H1 (cell line): ENCODE results near the gene MCHR2. TPM values are rescaled to one million over a fixed set of nuclear protein-coding genes. Genes with fewer than 3 reads are reported as not detected.

Source experiments
- CTCF ChIA-PET: fragments of 300-600 bp; sonication (Branson Sonifier 250); formaldehyde crosslinking; loops from one replicate; lab custom pipeline; 2021; ENCODE audit not compliant: partially characterized antibody; lab: Charles Lee
- POLR2A ChIA-PET: fragments of 300-600 bp; sonication (Branson Sonifier 250); formaldehyde crosslinking; loops from one replicate; lab custom pipeline; 2021; ENCODE audit warnings: inconsistent platforms; ENCODE audit not compliant: partially characterized antibody; lab: Charles Lee
- DNase-seq, 2 experiments: peaks; one replicate each; pipeline versions ENCODE4 v3.0.0 to v3.0.0-alpha.2; 2010 to 2022; ENCODE audit warnings: low spot score in 2 of 2, low read depth in 1 of 2, mixed read lengths in 1 of 2
- FAIRE-seq: peaks from 2 replicates; lab custom pipeline; 2011; peaks lifted over from hg19 to GRCh38; lab: Jason Lieb, UNC
- H2AFZ ChIP-seq: 2 replicates; pipeline ENCODE4 v1.8.1; 2012; ENCODE audit warnings: low read length, inconsistent platforms
- H2AK5ac ChIP-seq: 2 replicates; pipeline ENCODE4 v1.6.1; 2013; ENCODE audit warnings: low read depth, low read length
- H2BK120ac ChIP-seq: replicated peaks from 2 replicates; pipeline ENCODE3; 2013; ENCODE audit warnings: low read depth, low read length, inconsistent platforms
- H2BK12ac ChIP-seq: 2 replicates; pipeline ENCODE4 v1.6.1; 2013; ENCODE audit warnings: low read depth, low read length
- H2BK15ac ChIP-seq: 2 replicates; pipeline ENCODE4 v1.6.1; 2013; ENCODE audit warnings: low read length
- H2BK20ac ChIP-seq: 2 replicates; pipeline ENCODE4 v1.6.1; 2013; ENCODE audit warnings: low read length
- H2BK5ac ChIP-seq: 2 replicates; pipeline ENCODE4 v1.6.1; 2013; ENCODE audit warnings: low read depth, low read length
- H3K14ac ChIP-seq: 2 replicates; pipeline ENCODE4 v1.6.1; 2013; ENCODE audit warnings: inconsistent platforms; ENCODE audit not compliant: insufficient read length
- H3K18ac ChIP-seq: 2 replicates; pipeline ENCODE4 v1.6.1; 2013; ENCODE audit warnings: low read length; ENCODE audit errors: extremely low read depth
- H3K23ac ChIP-seq: 2 replicates; pipeline ENCODE4 v1.6.1; 2013; ENCODE audit warnings: inconsistent platforms; ENCODE audit not compliant: insufficient read length
- H3K23me2 ChIP-seq: 2 replicates; pipeline ENCODE4 v1.6.1; 2013; ENCODE audit warnings: low read depth, low read length
- H3K27ac ChIP-seq: 2 replicates; pipeline ENCODE4 v1.6.1; 2011; ENCODE audit warnings: low read depth, low read length, inconsistent platforms
- H3K27me3 ChIP-seq, 4 experiments: replicated peaks in 1 of 4; 1 replicate in 1 of 4; 2 replicates in 3 of 4; pipeline versions ENCODE4 v1.6.1 to v1.8.1; 2011 to 2013; ENCODE audit warnings: low read length in 3 of 4, mild to moderate bottlenecking in 3 of 4, inconsistent platforms in 2 of 4, mixed read lengths in 2 of 4, moderate library complexity in 1 of 4; ENCODE audit not compliant: control insufficient read depth in 3 of 4, insufficient read depth in 3 of 4; ENCODE audit errors: extremely low read depth in 1 of 4
- H3K36me3 ChIP-seq, 4 experiments: 2 replicates each; pipeline versions ENCODE4 v1.6.1 to v1.8.1; 2011 to 2013; ENCODE audit warnings: mild to moderate bottlenecking in 4 of 4, low read length in 3 of 4, moderate library complexity in 2 of 4, control low read depth in 1 of 4, inconsistent platforms in 1 of 4; ENCODE audit not compliant: insufficient read depth in 4 of 4, control insufficient read depth in 2 of 4
- H3K4ac ChIP-seq: replicated peaks from 2 replicates; pipeline ENCODE3; 2013; ENCODE audit warnings: low read length, low read depth, mixed read lengths, inconsistent platforms; ENCODE audit not compliant: insufficient read length
- H3K4me1 ChIP-seq, 4 experiments: replicated peaks in 1 of 4; 1 replicate in 1 of 4; 2 replicates in 3 of 4; pipeline versions ENCODE4 v1.6.1 to v1.8.1; 2011 to 2013; ENCODE audit warnings: low read length in 3 of 4, inconsistent platforms in 2 of 4, mixed read lengths in 1 of 4; ENCODE audit not compliant: insufficient read depth in 4 of 4, control insufficient read depth in 3 of 4
- H3K4me2 ChIP-seq, 2 experiments: 2 replicates each; pipeline versions ENCODE4 v1.6.1 to v1.8.1; 2011 to 2013; ENCODE audit warnings: low read depth in 2 of 2, low read length in 2 of 2, control low read depth in 1 of 2, inconsistent platforms in 1 of 2, mild to moderate bottlenecking in 1 of 2; ENCODE audit not compliant: insufficient read depth in 1 of 2
- H3K4me3 ChIP-seq, 4 experiments: fragments of 200-600, 300-600 bp in 1 of 4; sonication (generic), shearing (Covaris generic), sonication (Bioruptor Twin) in 1 of 4; 2 replicates each; pipeline versions ENCODE4 v1.5.1 to v1.8.1; 2011 to 2016; ENCODE audit warnings: low read length in 4 of 4, low read depth in 3 of 4, control low read depth in 2 of 4, inconsistent platforms in 2 of 4, mild to moderate bottlenecking in 2 of 4, mixed read lengths in 1 of 4, moderate library complexity in 1 of 4; ENCODE audit not compliant: insufficient read depth in 2 of 4; ENCODE audit errors: extremely low read depth in 1 of 4
- H3K56ac ChIP-seq: replicated peaks from 2 replicates; pipeline ENCODE3; 2013; ENCODE audit warnings: low read depth, mild to moderate bottlenecking, mixed read lengths, low read length, inconsistent platforms; ENCODE audit not compliant: insufficient read length
- H3K79me1 ChIP-seq: 2 replicates; pipeline ENCODE4 v1.6.1; 2013; ENCODE audit warnings: low read depth, low read length, control low read depth
- H3K79me2 ChIP-seq, 2 experiments: 2 replicates each; pipeline versions ENCODE4 v1.6.1 to v1.8.1; 2012 to 2013; ENCODE audit warnings: low read length in 2 of 2, mild to moderate bottlenecking in 2 of 2, inconsistent platforms in 1 of 2; ENCODE audit not compliant: insufficient read depth in 2 of 2, control insufficient read depth in 1 of 2
- H3K9ac ChIP-seq, 4 experiments: replicated peaks in 1 of 4; 1 replicate in 1 of 4; 2 replicates in 3 of 4; pipeline versions ENCODE4 v1.6.1 to v1.8.1; 2011 to 2013; ENCODE audit warnings: low read depth in 3 of 4, low read length in 3 of 4, control low read depth in 2 of 4, mild to moderate bottlenecking in 2 of 4, moderate library complexity in 2 of 4, inconsistent platforms in 1 of 4; ENCODE audit errors: extremely low read depth in 1 of 4
- H3K9me3 ChIP-seq, 2 experiments: 2 replicates each; pipeline versions ENCODE4 v1.6.1 to v1.8.1; 2012 to 2013; ENCODE audit warnings: mild to moderate bottlenecking in 2 of 2, moderate library complexity in 2 of 2, control low read depth in 1 of 2, inconsistent platforms in 1 of 2, low read depth in 1 of 2, low read length in 1 of 2, mixed read lengths in 1 of 2; ENCODE audit not compliant: insufficient read depth in 2 of 2
- H4K20me1 ChIP-seq, 2 experiments: replicated peaks in 1 of 2; 2 replicates each; pipeline versions ENCODE3 to v1.8.1; 2011 to 2013; ENCODE audit warnings: inconsistent platforms in 2 of 2, low read length in 2 of 2, mild to moderate bottlenecking in 1 of 2; ENCODE audit not compliant: insufficient read depth in 2 of 2, control insufficient read depth in 1 of 2
- H4K5ac ChIP-seq: 2 replicates; pipeline ENCODE4 v1.6.1; 2013; ENCODE audit warnings: low read length, low read depth, mixed read lengths, inconsistent platforms; ENCODE audit not compliant: insufficient read length
- H4K8ac ChIP-seq: 2 replicates; pipeline ENCODE4 v1.8.0; 2013; ENCODE audit warnings: mild to moderate bottlenecking, moderate library complexity, low read length, inconsistent platforms; ENCODE audit not compliant: insufficient read depth; ENCODE audit errors: extremely low read depth
- H4K91ac ChIP-seq: replicated peaks from 2 replicates; pipeline ENCODE3; 2013; ENCODE audit warnings: low read length, mixed read lengths, inconsistent platforms; ENCODE audit not compliant: insufficient read length
- ASH2L ChIP-seq: fragments of 200-600, 300-600 bp; sonication (generic); IDR thresholded peaks from one replicate; pipeline ENCODE4 v1.7.1; 2017; ENCODE audit warnings: low read length
- BACH1 ChIP-seq: IDR thresholded peaks from 2 replicates; pipeline ENCODE4 v1.6.1; 2012; ENCODE audit warnings: low read length, improper control_type of control experiment
- BRCA1 ChIP-seq: IDR thresholded peaks from 2 replicates; pipeline ENCODE4 v1.6.1; 2012; ENCODE audit warnings: low read depth, low read length, improper control_type of control experiment
- CHD1 ChIP-seq: IDR thresholded peaks from 2 replicates; pipeline ENCODE4 v1.6.1; 2012; ENCODE audit warnings: low read depth, low read length, improper control_type of control experiment
- EGR1 ChIP-seq: IDR thresholded peaks from 2 replicates; pipeline ENCODE4 v1.6.1; 2011; ENCODE audit warnings: low read depth, low read length, borderline replicate concordance
- EZH2 ChIP-seq: fragments of 200-600 bp; sonication (generic); IDR thresholded peaks from 2 replicates; pipeline ENCODE4 v1.7.1; 2012; ENCODE audit warnings: low read depth, mild to moderate bottlenecking, moderate library complexity, low read length, inconsistent platforms; ENCODE audit not compliant: severe bottlenecking
- GABPA ChIP-seq: IDR thresholded peaks from 2 replicates; pipeline ENCODE4 v1.6.1; 2011; ENCODE audit warnings: mild to moderate bottlenecking, low read length, moderate library complexity, borderline replicate concordance; ENCODE audit not compliant: insufficient read depth
- MAFK ChIP-seq: IDR thresholded peaks from 2 replicates; pipeline ENCODE4 v1.6.1; 2012; ENCODE audit warnings: low read depth, mild to moderate bottlenecking, improper control_type of control experiment, low read length
- PHF8 ChIP-seq: fragments of 200-600 bp; sonication (generic); conservative IDR thresholded peaks from 2 replicates; pipeline ENCODE4 v1.7.1; 2012; ENCODE audit warnings: low read depth, mild to moderate bottlenecking, inconsistent platforms, low read length, moderate library complexity
- POLR2A ChIP-seq, 2 experiments: IDR thresholded peaks; 1 replicate in 1 of 2; 2 replicates in 1 of 2; pipeline ENCODE4 v1.6.1; 2011; ENCODE audit warnings: low read depth in 2 of 2, low read length in 2 of 2, mild to moderate bottlenecking in 2 of 2; ENCODE audit errors: control extremely low read depth in 1 of 2
- RNF2 ChIP-seq: fragments of 200-900, 300-1000 bp; sonication (generic); IDR thresholded peaks from 2 replicates; pipeline ENCODE4 v1.7.1; 2016; ENCODE audit warnings: borderline replicate concordance, low read depth, mild to moderate bottlenecking, antibody characterized with exemption, low read length; ENCODE audit not compliant: poor library complexity, severe bottlenecking; ENCODE audit errors: missing control alignments
- RXRA ChIP-seq: IDR thresholded peaks from 2 replicates; pipeline ENCODE4 v1.6.1; 2011; ENCODE audit warnings: low read depth, mild to moderate bottlenecking, low read length, moderate library complexity; ENCODE audit not compliant: insufficient read depth
- SIN3A ChIP-seq, 2 experiments: IDR thresholded peaks in 1 of 2; conservative IDR thresholded peaks in 1 of 2; 2 replicates each; pipeline ENCODE4 v1.6.1; 2011 to 2012; ENCODE audit warnings: low read length in 2 of 2, improper control_type of control experiment in 1 of 2, low read depth in 1 of 2, mild to moderate bottlenecking in 1 of 2
- SP4 ChIP-seq: IDR thresholded peaks from 2 replicates; pipeline ENCODE4 v1.6.1; 2012; ENCODE audit warnings: low read length, inconsistent platforms
- TBP ChIP-seq: IDR thresholded peaks from 2 replicates; pipeline ENCODE4 v1.6.1; 2011; ENCODE audit warnings: low read depth, low read length, improper control_type of control experiment
- TEAD4 ChIP-seq: IDR thresholded peaks from 2 replicates; pipeline ENCODE4 v1.6.1; 2012; ENCODE audit warnings: low read depth, low read length, inconsistent platforms, mixed read lengths
- WGBS, 2 experiments: shearing (Covaris generic) in 1 of 2; methylation state at CpG; one replicate each; pipeline versions ENCODE4 v1.1.6 to v1.1.7; 2013 to 2015; ENCODE audit warnings: low lambda C conversion rate in 2 of 2, mixed read lengths in 2 of 2, inconsistent platforms in 1 of 2, low coverage in 1 of 2, missing lambda C conversion rate in 1 of 2; ENCODE audit not compliant: insufficient replicate concordance in 2 of 2, insufficient coverage in 1 of 2, insufficient read length in 1 of 2; ENCODE audit errors: extremely low coverage in 1 of 2, missing lambda C conversion rate in 1 of 2; 5-methylcytosine and 5-hydroxymethylcytosine counted together
- polyA plus RNA-seq, 7 experiments: library from polyadenylated mRNA; depleted of rRNA in 3 of 7; stranded (reverse) in 5 of 7; unstranded in 2 of 7; fragments of >200 nt in 5 of 7; fragments of 200-250 nt in 2 of 7; gene quantifications; 1 replicate in 5 of 7; 2 replicates in 1 of 7; 4 replicates in 1 of 7; pipeline versions ENCODE4 v1.2.1 to v1.2.3, GENCODE V29; 2011 to 2013; ENCODE audit warnings: missing spikeins in 2 of 7, mixed read lengths in 2 of 7
- total RNA-seq: library from RNA; stranded (reverse); fragmentation: NEBNext Ultra II Directional; extraction: Animal tissue kit (Norgen Biotek cat#: 25700); gene quantifications from 2 replicates; pipeline ENCODE4 v1.2.1, GENCODE V29; 2021

MCHR2 gene
- total and polyA plus RNA-seq, 2 of the 8 experiments (the other 6 are each of a cell fraction or from before 2014, with no cell fraction given) = not detected

DNA sequence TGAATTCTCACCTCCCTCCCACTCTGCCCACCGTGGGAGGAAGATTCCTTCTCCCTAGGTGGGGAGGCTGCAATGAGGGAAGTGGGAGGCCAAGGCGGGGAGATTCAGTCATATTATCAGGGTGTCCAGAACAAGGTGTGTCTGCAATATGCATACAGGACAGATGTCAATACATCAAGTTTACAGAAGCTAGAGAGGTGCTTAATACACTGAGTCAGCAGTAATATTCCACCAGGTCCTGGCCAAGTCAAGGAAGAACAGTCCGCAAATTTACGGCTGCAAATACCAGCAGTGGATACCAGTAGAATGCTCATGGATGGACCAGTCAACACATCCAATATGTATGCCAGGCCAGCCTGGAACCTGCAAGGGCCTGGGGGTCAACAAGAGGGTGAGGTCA lies 119.0 kb downstream of the MCHR2 start:
- Histone ChIP-seq H4K8ac (no peak overlapping the region), H3K14ac (no peak overlapping the region), H3K23ac (no peak overlapping the region), H4K20me1 (no peaks in the 10 kb centered on the region), H3K4me3 (no peak overlapping the region), H3K27ac (no peak overlapping the region), H3K56ac (no peak overlapping the region), H3K4me1 (no peaks in the 10 kb centered on the region), H2BK12ac (no peak overlapping the region), H4K5ac (no peak overlapping the region), H4K91ac (no peak overlapping the region), H2AK5ac (no peak overlapping the region), H3K23me2 (no peaks in the 10 kb centered on the region), H2AFZ (no peak overlapping the region), H2BK5ac (no peak overlapping the region), H3K79me1 (no peaks in the 10 kb centered on the region), H3K18ac (no peak overlapping the region), H3K9ac (no peak overlapping the region), H3K4ac (no peak overlapping the region), H3K79me2 (no peaks in the 10 kb centered on the region), H3K9me3 (no peaks in the 10 kb centered on the region), H3K27me3 (no peaks in the 10 kb centered on the region), H2BK15ac (no peak overlapping the region), H3K36me3 (no peaks in the 10 kb centered on the region), H2BK20ac (no peak overlapping the region), H2BK120ac (no peak overlapping the region), H3K4me2 (no peak overlapping the region)
- DNase-seq = no peak
- FAIRE-seq = no peak
- ChIA-PET POLR2A (no interaction called here), CTCF (interaction anchor here (1.2 to 3.8 kb wide), 4 partner anchors 7 to 225 kb away, joined by 4 to 15 read pairs (median 6); no protein-coding TSS in a partner anchor)
- WGBS, 2 experiments = 91% methylated on average over 4 of the region's 4 CpGs; no CpG with 5 or more reads in 1 of the 2 experiments
- TF ChIP-seq TBP (no peak), CHD1 (no peak), RNF2 (no peak), ASH2L (no peak), POLR2A (IDR thresholded peaks at IDR 0.05; ENCODE audit: control extremely low read depth in 1 of 2, low read depth in 2 of 2, low read length in 2 of 2) (no peak), TEAD4 (no peak), BACH1 (no peak), EZH2 (no peak), BRCA1 (no peak), MAFK (no peak), SP4 (no peak), RXRA (no peak), EGR1 (no peak), GABPA (no peak), SIN3A (conservative IDR thresholded peaks at IDR 0.05 in 1 of 2, IDR thresholded peaks at IDR 0.05 in 1 of 2; ENCODE audit: low read depth in 1 of 2, low read length in 2 of 2) (no peak), PHF8 (no peak)
